Stomach (tissue), 9 donors: Measurements from ENCODE around the gene DBNL. TPM values are rescaled to one million over a fixed set of nuclear protein-coding genes. Genes with fewer than 3 reads are reported as not detected.

ENCODE experiments used
- DNase-seq, 2 donors: peaks; one replicate each; pipeline versions ENCODE4 v3.0.0 to v3.0.0-alpha.2; 2013 to 2019
- H3K27ac ChIP-seq, 5 donors: fragments of 200-600 bp in 4 of 5; sonication (generic) in 4 of 5; one replicate each; pipeline ENCODE4 v1.5.1; 2013 to 2019; ENCODE audit warnings: mild to moderate bottlenecking in 1 of 5, moderate library complexity in 1 of 5
- H3K27me3 ChIP-seq, 3 donors: fragments of 200-600 bp; sonication (generic); one replicate each; pipeline ENCODE4 v1.5.1; 2017 to 2019; ENCODE audit warnings: mixed run types in 1 of 3
- H3K36me3 ChIP-seq, 4 donors: fragments of 200-600 bp; sonication (generic); 1 replicate in 3 of 4; 2 replicates in 1 of 4; pipeline ENCODE4 v1.5.1; 2016 to 2019
- H3K4me1 ChIP-seq, 4 donors: fragments of 200-600 bp; sonication (generic); one replicate each; pipeline ENCODE4 v1.5.1; 2016 to 2019
- H3K4me3 ChIP-seq, 4 donors: fragments of 200-600 bp; sonication (generic) in 3 of 4; one replicate each; pipeline ENCODE4 v1.5.1; 2016 to 2019; ENCODE audit warnings: mild to moderate bottlenecking in 1 of 4
- H3K9me3 ChIP-seq, 4 donors: fragments of 200-600 bp; sonication (generic); one replicate each; pipeline ENCODE4 v1.5.1; 2016 to 2019
- CTCF ChIP-seq, 7 experiments: fragments of 450-650 bp in 4 of 7; fragments of 200-600 bp in 3 of 7; sonication (generic) in 3 of 7; IDR thresholded peaks; one replicate each; pipeline ENCODE4 v1.5.1; 2016 to 2019; ENCODE audit warnings: antibody characterized with exemption in 7 of 7, control low read depth in 2 of 7, mild to moderate bottlenecking in 1 of 7
- EP300 ChIP-seq: sonication (generic); formaldehyde crosslinking; IDR thresholded peaks from one replicate; pipeline ENCODE4 v1.6.1; 2017; ENCODE audit warnings: antibody characterized with exemption
- POLR2A ChIP-seq, 4 donors: fragments of 450-650 bp; IDR thresholded peaks; one replicate each; pipeline ENCODE4 v1.6.1; 2016; ENCODE audit warnings: antibody characterized with exemption in 4 of 4, control low read depth in 2 of 4, mild to moderate bottlenecking in 1 of 4, moderate library complexity in 1 of 4
- POLR2AphosphoS5 ChIP-seq, 3 donors: sonication (generic); formaldehyde crosslinking; IDR thresholded peaks; one replicate each; pipeline ENCODE4 v1.6.1; 2016; ENCODE audit warnings: antibody characterized with exemption in 3 of 3
- WGBS, 5 donors: extraction: QIAGEN DNeasy Blood & Tissue Kit in 3 of 5; methylation state at CpG; one replicate each; pipeline versions ENCODE4 v1.1.5 to v1.1.7; 2013 to 2018; 5-methylcytosine and 5-hydroxymethylcytosine counted together
- intact Hi-C: fragments of 100-400 bp; cut with DNase I; formaldehyde crosslinking; loops from one replicate; pipeline ENCODE4 v1.15.1; 2023; ENCODE audit warnings: low total_unique reads
- polyA plus RNA-seq, 3 donors: library from polyadenylated mRNA; stranded (reverse); fragments of 200-250 nt; gene quantifications; one replicate each; pipeline ENCODE4 v1.2.3, GENCODE V29; 2013
- total RNA-seq, 5 donors: library from RNA; depleted of rRNA; stranded (reverse); fragments of >200 nt; gene quantifications; one replicate each; pipeline versions ENCODE4 v1.1.0 to v1.2.3, GENCODE V29; 2014 to 2016
- donor health status: healthy with polysubstance abuse.
- donor health status: Bipolar disorder and iron deficiency.
- donor health status: healthy.

Gene DBNL
- total and polyA plus RNA-seq, 8 donors, result 27.4 to 154 (median 78.0) TPM

- WGBS, 5 donors, result 82 to 92% (median 89%) methylated on average over 4 to 8 of the region's 8 CpGs
- intact Hi-C loops, result no loop called here
- TF ChIP-seq POLR2A (IDR thresholded peaks at IDR 0.05) (no peak), EP300 (no peak), POLR2AphosphoS5 (IDR thresholded peaks at IDR 0.05) (no peak), CTCF (IDR thresholded peaks at IDR 0.05) (no peak)
Measured at GRCh38 chr7:44061645-44062179, 17.2 kb downstream of the DBNL start.

DNA sequence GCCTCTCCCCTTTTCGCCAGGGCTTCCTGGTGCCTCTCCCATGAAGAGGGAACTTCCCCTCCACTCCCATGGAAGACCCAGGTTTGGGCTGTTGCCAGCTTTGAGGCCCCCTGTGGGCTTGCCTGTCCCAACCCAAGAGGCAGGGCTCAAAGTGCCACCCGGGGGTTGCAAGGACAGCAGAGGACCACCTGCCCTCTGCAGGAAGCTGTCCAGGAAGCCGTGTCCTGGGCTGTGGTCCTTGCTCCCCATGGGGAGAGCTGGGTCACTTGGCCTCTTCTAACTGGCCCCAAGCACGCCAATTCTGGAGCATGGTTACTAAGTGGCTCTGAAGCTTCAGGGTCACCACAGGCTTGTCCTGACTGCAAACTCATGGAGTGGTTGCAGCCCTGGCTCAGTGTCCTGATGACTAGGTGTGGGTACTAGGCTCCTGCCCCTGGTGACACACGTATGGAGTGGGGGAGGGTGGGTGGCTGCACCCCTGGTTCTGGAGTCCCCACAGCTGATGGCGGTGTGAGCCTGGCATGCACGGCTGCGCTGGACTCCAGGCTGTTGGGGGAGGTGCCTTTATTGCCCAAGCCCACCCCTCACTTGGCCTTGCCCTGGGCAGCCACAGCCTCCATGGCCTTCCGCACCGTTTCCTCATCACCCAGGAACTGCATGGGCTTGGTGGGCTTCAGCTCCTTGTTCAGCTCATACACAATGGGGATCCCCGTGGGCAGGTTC is 17.8 kb downstream of the DBNL start:
- no peak for DNase-seq
- H3K36me3 ChIP-seq, result peaks cover 44 to 55% (median 54%) of the 10 kb centered on the region in 4 donors
- no peak overlapping the region for H3K4me3 ChIP-seq
- peaks cover 19 to 34% (median 29%) of the 10 kb centered on the region in 4 donors for H3K4me1 ChIP-seq
- TF ChIP-seq POLR2AphosphoS5 (IDR thresholded peaks at IDR 0.05), result no peak
- no peak for TF ChIP-seq POLR2A (IDR thresholded peaks at IDR 0.05)
- TF ChIP-seq EP300, result no peak
- TF ChIP-seq CTCF (IDR thresholded peaks at IDR 0.05), result no peak
- WGBS, 5 donors, result 71 to 87% (median 87%) methylated on average over 3 to 11 of the region's 11 CpGs
- H3K9me3 ChIP-seq, result no peaks in the 10 kb centered on the region
- H3K27me3 ChIP-seq, result no peaks in the 10 kb centered on the region
- no peak overlapping the region for H3K27ac ChIP-seq
- intact Hi-C loops, result no loop called here

More at GRCh38 chr7:44061645-44062179, 17.2 kb downstream of the DBNL start:
- Histone ChIP-seq H3K9me3 (no peaks in the 10 kb centered on the region), H3K4me1 (peaks cover 19 to 33% (median 28%) of the 10 kb centered on the region in 4 donors), H3K27ac (no peak overlapping the region), H3K27me3 (no peaks in the 10 kb centered on the region), H3K4me3 (no peak overlapping the region), H3K36me3 (peaks cover 50 to 61% (median 60%) of the 10 kb centered on the region in 4 donors)
- no peak for DNase-seq

DNA sequence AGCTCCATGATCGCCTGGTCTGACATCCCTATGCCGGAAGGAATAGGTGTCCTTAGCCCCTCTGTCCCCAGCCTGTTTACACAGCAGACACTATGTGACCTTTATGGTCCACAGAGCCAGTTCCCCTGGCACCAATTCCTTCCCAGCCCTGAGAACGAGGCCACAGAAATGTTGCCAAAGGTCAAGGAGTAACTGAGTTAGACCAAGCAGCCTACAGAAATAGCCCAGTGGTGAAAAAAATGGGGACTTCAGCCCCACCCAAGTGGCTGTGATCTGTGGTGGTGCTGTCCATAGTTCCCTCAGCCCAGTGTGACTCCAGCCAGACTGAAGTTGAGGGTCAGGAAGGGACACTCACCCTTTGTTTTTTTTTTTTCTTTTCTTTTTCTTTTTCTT is 18.4 kb downstream of the DBNL start:
- Histone ChIP-seq H3K9me3 (no peaks in the 10 kb centered on the region), H3K27ac (no peak overlapping the region), H3K4me1 (peaks cover 19 to 35% (median 32%) of the 10 kb centered on the region in 4 donors), H3K36me3 (peaks cover 38 to 50% (median 48%) of the 10 kb centered on the region in 4 donors), H3K27me3 (no peaks in the 10 kb centered on the region), H3K4me3 (no peak overlapping the region)
- TF ChIP-seq EP300, result no peak
- TF ChIP-seq POLR2A (IDR thresholded peaks at IDR 0.05), result no peak
- TF ChIP-seq POLR2AphosphoS5 (IDR thresholded peaks at IDR 0.05), result no peak
- no peak for TF ChIP-seq CTCF (IDR thresholded peaks at IDR 0.05)
- intact Hi-C loops, result no loop called here
- WGBS, 5 donors, result 63 to 71% (median 66%) methylated on average over 3 of the region's 3 CpGs
- no peak for DNase-seq

DNA sequence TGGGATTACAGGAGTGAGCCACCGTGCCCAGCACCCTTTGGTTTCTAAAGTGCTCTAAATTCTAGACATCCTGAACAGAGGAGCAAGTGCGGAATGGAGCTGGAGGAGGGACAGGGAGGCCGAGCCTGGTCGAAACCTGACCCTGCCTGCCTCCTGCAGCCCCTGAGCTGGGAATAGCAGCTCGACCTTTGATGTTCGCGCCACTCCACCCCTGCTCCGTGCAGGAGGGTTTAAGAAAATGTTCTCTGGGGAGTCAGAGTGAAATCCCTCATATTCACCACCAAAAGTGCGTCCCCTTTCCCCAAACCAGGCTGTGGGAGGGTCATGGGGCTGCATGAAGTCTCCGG is 19.0 kb downstream of the DBNL start:
- Histone ChIP-seq H3K27me3 (no peaks in the 10 kb centered on the region), H3K36me3 (peaks cover 32 to 43% (median 42%) of the 10 kb centered on the region in 4 donors), H3K27ac (no peak overlapping the region), H3K9me3 (no peaks in the 10 kb centered on the region), H3K4me1 (peaks cover 19 to 41% (median 34%) of the 10 kb centered on the region in 4 donors), H3K4me3 (no peak overlapping the region)
- no peak for DNase-seq
- TF ChIP-seq CTCF (IDR thresholded peaks at IDR 0.05) (no peak), EP300 (no peak), POLR2A (IDR thresholded peaks at IDR 0.05) (no peak), POLR2AphosphoS5 (IDR thresholded peaks at IDR 0.05) (no peak)
- intact Hi-C loops, result no loop called here
- 35 to 70% (median 55%) methylated on average over 7 to 10 of the region's 10 CpGs for WGBS, 5 donors
